AG09309 (cell line): ENCODE data around the gene PHOX2B.

Experiments
- DNase-seq: peaks from one replicate; pipeline ENCODE4 v3.0.0-alpha.2; 2010; ENCODE audit warnings: low read depth
- H3K4me3 ChIP-seq: 2 replicates; pipeline ENCODE4 v1.5.1; 2011; ENCODE audit warnings: mild to moderate bottlenecking, low read depth, low read length, moderate library complexity; ENCODE audit not compliant: control insufficient read depth
- TF ChIP-seq, protein P1 (sequence below): IDR thresholded peaks from 2 replicates; pipeline ENCODE4 v1.5.1; 2011; ENCODE audit warnings: mild to moderate bottlenecking, low read depth, low read length, inconsistent platforms; ENCODE audit not compliant: insufficient read depth, control insufficient read depth; ENCODE audit errors: missing control alignments

PHOX2B gene

DNA sequence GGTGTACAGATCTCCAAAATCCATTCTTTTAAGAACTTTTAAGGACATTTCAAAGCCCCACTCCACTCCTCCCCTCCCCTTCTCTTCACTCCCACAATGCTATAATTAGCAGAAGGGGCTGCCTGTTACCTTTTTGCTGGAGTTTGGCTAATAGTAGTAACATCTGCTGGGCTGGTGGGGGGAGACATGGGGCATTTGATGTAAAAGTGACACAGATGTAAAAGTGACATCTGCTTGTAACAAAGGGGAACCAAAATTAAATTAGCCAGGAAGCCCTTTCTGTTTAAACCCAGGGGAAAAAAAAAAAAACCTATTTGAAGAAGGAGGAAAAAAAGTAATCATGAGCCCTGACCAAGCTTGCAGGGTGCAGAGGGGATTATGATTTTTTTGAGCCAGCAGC is 5.4 kb upstream of the PHOX2B start:
- DNase-seq = no peak
- no peak overlapping the region for H3K4me3 ChIP-seq
- TF ChIP-seq, protein P1, sequence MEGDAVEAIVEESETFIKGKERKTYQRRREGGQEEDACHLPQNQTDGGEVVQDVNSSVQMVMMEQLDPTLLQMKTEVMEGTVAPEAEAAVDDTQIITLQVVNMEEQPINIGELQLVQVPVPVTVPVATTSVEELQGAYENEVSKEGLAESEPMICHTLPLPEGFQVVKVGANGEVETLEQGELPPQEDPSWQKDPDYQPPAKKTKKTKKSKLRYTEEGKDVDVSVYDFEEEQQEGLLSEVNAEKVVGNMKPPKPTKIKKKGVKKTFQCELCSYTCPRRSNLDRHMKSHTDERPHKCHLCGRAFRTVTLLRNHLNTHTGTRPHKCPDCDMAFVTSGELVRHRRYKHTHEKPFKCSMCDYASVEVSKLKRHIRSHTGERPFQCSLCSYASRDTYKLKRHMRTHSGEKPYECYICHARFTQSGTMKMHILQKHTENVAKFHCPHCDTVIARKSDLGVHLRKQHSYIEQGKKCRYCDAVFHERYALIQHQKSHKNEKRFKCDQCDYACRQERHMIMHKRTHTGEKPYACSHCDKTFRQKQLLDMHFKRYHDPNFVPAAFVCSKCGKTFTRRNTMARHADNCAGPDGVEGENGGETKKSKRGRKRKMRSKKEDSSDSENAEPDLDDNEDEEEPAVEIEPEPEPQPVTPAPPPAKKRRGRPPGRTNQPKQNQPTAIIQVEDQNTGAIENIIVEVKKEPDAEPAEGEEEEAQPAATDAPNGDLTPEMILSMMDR = no peak

DNA sequence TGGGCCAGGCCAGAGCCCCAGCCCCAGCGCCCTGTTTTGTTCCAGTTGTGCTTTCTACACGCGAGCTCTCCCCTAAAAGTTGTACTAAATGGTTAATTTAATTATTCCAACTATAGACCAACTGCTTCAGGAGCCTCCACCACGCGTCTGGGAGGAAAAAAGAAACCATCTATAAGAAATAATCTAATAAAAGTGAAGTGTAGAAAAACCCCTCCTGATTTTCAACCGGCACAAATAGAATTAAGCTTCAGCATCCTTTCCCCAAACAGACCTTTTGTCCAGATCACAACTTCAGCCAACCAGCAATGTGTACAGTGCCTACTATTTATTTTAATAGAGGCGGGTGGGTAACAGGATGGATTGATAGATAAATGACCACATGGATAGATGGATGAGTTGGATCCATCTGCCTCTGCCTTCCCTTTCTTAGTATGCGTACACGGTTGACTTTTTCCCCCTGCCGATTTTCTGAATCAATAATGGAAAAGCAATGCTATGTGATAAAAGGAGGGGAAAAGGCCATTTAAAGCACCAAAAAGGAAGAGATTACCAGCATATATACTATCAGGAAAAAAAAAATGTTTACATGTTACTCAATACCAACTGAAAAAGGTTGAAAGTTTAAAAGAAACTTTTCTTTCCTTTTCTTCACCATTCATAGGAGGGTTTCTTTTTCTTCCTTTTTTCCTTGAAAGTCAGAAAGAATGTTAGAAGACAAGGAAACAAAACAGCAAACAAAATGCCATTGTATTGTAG is 3.7 kb upstream of the PHOX2B start:
- DNase-seq = no peak
- TF ChIP-seq, protein P1 = no peak
- no peak overlapping the region for H3K4me3 ChIP-seq

DNA sequence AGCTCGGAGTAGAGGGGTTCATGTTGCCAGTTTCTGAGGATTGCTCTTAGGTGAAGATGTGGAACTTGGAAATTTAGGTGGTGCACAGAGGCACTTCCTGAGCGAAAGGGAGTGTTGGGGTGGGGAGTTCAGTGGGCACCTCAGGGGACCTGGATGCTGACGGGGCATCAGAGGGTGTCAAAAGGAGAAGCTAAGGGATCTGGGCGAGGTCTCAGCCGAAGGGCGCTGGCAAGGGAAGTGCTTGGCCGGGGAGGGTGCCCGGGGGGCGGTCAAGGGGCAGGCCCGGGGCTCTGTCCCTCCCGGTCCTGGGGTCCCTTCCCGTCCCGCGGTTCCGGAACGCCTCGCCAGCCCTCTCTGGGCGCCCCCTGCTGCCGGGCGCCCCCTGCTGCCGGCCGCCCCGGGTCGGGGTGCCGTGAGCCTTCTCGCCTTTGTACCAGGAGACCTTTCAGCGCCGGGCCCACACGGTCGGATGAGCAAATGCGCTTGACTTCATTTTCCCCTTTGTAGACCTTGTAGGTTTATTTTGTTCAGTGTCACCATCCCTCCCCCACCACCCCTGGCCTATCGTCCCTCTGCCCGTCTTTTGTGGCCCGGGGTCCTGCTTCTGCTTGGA is 3.0 kb upstream of the PHOX2B start:
- no peak overlapping the region for H3K4me3 ChIP-seq
- DNase-seq = no peak
- TF ChIP-seq, protein P1 = no peak

DNA sequence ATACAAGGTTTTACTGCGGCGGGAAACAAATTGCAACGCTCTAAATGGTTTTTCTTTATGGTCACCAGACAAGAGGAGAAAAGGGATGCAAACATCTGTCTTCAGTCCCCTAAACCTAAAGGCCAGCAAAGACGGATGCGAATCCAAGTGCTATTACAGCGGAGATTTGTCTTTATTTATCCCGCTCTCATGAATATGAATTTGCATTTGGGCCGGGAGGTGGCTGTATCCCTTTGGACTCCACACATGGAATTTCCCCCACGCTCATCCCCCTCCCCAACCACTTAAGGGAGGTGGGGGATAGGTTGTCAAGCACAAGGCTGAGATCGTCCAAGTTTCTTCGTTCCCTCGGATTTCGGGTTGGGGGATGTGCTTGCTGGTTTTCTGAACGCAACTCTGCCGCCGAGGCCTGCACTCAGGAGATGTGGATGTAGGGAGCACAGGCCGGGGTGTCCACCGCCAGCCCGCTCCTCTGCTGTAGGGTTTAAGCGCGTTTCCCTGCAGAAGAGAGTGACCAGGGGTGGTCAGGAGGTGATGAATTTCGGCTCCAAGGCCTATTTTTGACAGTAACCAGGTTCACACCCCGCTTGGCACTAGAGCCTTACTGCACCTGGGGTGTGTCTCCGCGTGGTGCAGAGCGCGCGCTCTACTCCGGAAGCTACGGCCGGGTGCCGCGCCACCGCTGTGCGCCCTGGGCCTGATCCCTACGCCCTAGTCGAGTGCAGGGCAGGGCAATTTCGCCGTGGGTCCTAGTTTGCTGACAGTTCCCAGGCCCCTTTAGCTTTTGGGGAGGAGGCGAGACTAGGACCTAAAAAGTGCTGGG is 2.3 kb upstream of the PHOX2B start:
- no peak for DNase-seq
- TF ChIP-seq, protein P1 = no peak
- H3K4me3 ChIP-seq = no peak overlapping the region

DNA sequence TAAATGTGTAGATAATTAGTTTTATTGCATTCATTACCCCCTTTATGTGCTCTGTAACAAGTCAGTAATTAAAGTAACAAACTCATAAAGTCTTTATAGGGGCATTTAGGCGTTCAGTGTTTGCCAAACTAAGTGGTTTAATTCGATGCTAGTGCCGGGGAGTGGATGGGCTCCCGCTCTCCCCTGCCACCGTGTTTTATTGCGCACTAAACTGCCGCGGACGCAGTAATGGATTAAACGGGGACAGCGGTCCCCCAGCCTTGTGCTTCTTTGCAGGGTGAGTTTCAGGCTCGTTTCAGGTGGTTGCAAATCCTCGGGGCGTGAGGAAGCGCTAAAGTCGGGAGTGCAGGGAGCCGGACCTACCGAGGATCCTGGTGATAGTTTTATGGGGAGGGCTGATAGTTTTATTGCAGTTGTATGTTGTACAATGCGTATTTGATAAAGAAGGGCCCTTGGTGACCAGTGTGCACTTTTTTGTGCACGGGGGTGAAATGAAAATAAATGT is 1.6 kb upstream of the PHOX2B start:
- H3K4me3 ChIP-seq = no peak overlapping the region
- TF ChIP-seq, protein P1 = no peak
- no peak for DNase-seq

DNA sequence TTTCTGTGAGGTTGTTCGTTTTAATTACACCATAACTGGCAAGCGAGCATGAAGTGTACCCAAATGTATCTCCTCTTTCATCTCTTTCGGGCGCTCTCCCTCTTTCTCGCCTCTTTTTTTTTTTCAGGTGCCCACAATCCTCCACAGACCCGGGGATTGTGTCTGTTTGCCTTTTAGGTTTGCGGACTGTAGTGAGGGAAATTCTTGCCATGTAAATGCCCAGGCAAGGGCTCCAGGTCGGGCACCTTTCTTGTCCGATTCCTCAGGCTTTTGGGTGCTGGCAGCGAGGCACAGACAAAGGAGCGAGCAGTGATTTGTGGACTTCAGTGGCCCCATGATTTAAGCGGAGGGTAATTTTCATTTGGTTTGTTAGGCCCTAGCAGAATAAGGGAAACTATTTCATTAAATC is 1.1 kb upstream of the PHOX2B start:
- TF ChIP-seq, protein P1 = no peak
- no peak overlapping the region for H3K4me3 ChIP-seq
- no peak for DNase-seq
